GM12878 (cell line): ENCODE results near the gene IL21. TPM values are rescaled to one million over a fixed set of nuclear protein-coding genes. Genes with fewer than 3 reads are reported as not detected.
"Not testable (repeated sequence)": the region's sequence is repeated elsewhere in the genome, so short reads cannot be mapped to it uniquely, and the experiment has no call there.

Experiments
- ATAC-seq: fragments of 200-7000 bp; cut with Tn5 transposase; 3 replicates; pipeline ENCODE4 v1.9.1; 2020; ENCODE audit warnings: mild to moderate bottlenecking, moderate library complexity
- BruUV-seq: library from RNA; stranded (reverse); fragments of 400-500 nt; replicated peaks from 2 replicates; lab custom pipeline; 2021; lab: Mats Ljungman, UMichigan
- CTCF ChIA-PET: fragments of 300-600 bp; sonication (Branson Sonifier 250); formaldehyde crosslinking; extraction: SDS; loops from one replicate; lab custom pipeline; 2021; ENCODE audit warnings: inconsistent platforms; lab: Yijun Ruan, JAX
- POLR2A ChIA-PET: fragments of 350-600 bp; formaldehyde crosslinking; extraction: SDS; loops from one replicate; lab custom pipeline; 2021; ENCODE audit warnings: inconsistent platforms; lab: Charles Lee
- RAD21 ChIA-PET: fragments of 300-600 bp; sonication (Branson Sonifier 250); formaldehyde crosslinking; loops from one replicate; lab custom pipeline; 2023; ENCODE audit warnings: antibody characterized with exemption; ENCODE audit not compliant: unreplicated experiment; lab: Charles Lee
- SMC1A ChIA-PET: fragments of 300-600 bp; sonication (Branson Sonifier 250); formaldehyde crosslinking; loops from one replicate; lab custom pipeline; 2023; ENCODE audit not compliant: unreplicated experiment, uncharacterized antibody; lab: Charles Lee
- DNase-seq: peaks from one replicate; pipeline ENCODE4 v3.0.0-alpha.2; 2011; ENCODE audit warnings: low read depth, low spot score
- FAIRE-seq: peaks from 3 replicates; lab custom pipeline; 2011; peaks lifted over from hg19 to GRCh38; lab: Jason Lieb, UNC
- H2AFZ ChIP-seq: 2 replicates; pipeline ENCODE4 v1.6.0; 2011; ENCODE audit warnings: low read depth, low read length, control low read depth; ENCODE audit not compliant: control insufficient read depth
- H3K27ac ChIP-seq: 2 replicates; pipeline ENCODE4 v1.5.1; 2011; ENCODE audit warnings: control low read depth; ENCODE audit not compliant: control insufficient read depth, insufficient read depth
- H3K27me3 ChIP-seq, 2 experiments: replicated peaks in 1 of 2; 2 replicates each; pipeline versions ENCODE4 v1.6.0 to v1.6.1; 2011; ENCODE audit warnings: low read length in 1 of 2; ENCODE audit not compliant: control insufficient read depth in 2 of 2, insufficient read depth in 2 of 2
- H3K36me3 ChIP-seq, 2 experiments: 2 replicates each; pipeline ENCODE4 v1.5.1; 2011; ENCODE audit warnings: low read length in 1 of 2; ENCODE audit not compliant: control insufficient read depth in 2 of 2, insufficient read depth in 2 of 2
- H3K4me1 ChIP-seq: 2 replicates; pipeline ENCODE4 v1.6.1; 2011; ENCODE audit warnings: mild to moderate bottlenecking, low read length, moderate library complexity, mixed read lengths; ENCODE audit not compliant: control insufficient read depth, insufficient read depth
- H3K4me2 ChIP-seq: 2 replicates; pipeline ENCODE4 v1.6.0; 2011; ENCODE audit warnings: control low read depth; ENCODE audit not compliant: control insufficient read depth, insufficient read depth
- H3K4me3 ChIP-seq: fragments of 200-600 bp; sonication (generic); 2 replicates; pipeline ENCODE4 v1.5.1; 2016
- H3K79me2 ChIP-seq: 2 replicates; pipeline ENCODE4 v1.6.0; 2011; ENCODE audit warnings: low read length; ENCODE audit not compliant: control insufficient read depth, insufficient read depth
- H3K9ac ChIP-seq: 2 replicates; pipeline ENCODE4 v1.8.0; 2011; ENCODE audit warnings: low read length, control low read depth, mixed read lengths; ENCODE audit not compliant: control insufficient read depth, insufficient read depth
- H3K9me3 ChIP-seq: replicated peaks from 3 replicates; pipeline ENCODE4 v1.5.1; 2011; ENCODE audit warnings: mild to moderate bottlenecking, low read length; ENCODE audit not compliant: control insufficient read depth, insufficient read depth
- H4K20me1 ChIP-seq: 2 replicates; pipeline ENCODE4 v1.6.0; 2011; ENCODE audit not compliant: control insufficient read depth, insufficient read depth
- CEBPB ChIP-seq, 2 experiments: fragments of 150-350 bp in 1 of 2; IDR thresholded peaks; 2 replicates each; pipeline ENCODE4 v1.6.1; 2012 to 2014; ENCODE audit warnings: low read depth in 2 of 2, low read length in 2 of 2, borderline replicate concordance in 1 of 2, inconsistent platforms in 1 of 2
- ELK1 ChIP-seq: IDR thresholded peaks from 2 replicates; pipeline ENCODE4 v1.6.1; 2012; ENCODE audit warnings: low read depth, low read length, improper control_type of control experiment
- KLF5 ChIP-seq: fragments of 450-650 bp; IDR thresholded peaks from 2 replicates; pipeline ENCODE4 v1.6.1; 2014; ENCODE audit warnings: mild to moderate bottlenecking; ENCODE audit not compliant: partially characterized antibody
- ZSCAN29 ChIP-seq: fragments of 450-650 bp; IDR thresholded peaks from 2 replicates; pipeline ENCODE4 v1.6.1; 2017; ENCODE audit warnings: mild to moderate bottlenecking, moderate library complexity
- WGBS: methylation state at CpG from one replicate; pipeline ENCODE4 v1.1.6; 2016; ENCODE audit warnings: low lambda C conversion rate; ENCODE audit not compliant: insufficient replicate concordance, insufficient coverage; ENCODE audit errors: missing lambda C conversion rate; 5-methylcytosine and 5-hydroxymethylcytosine counted together
- in situ Hi-C: fragments of 300-500 bp; cut with MboI; formaldehyde crosslinking; loops from 9 replicates; pipeline ENCODE4 v1.14.3; 2018; ENCODE audit warnings: mixed read lengths
- intact Hi-C: fragments of 100-400 bp; cut with micrococcal nuclease; formaldehyde crosslinking; loops from one replicate; pipeline ENCODE4 v1.14.2; 2022; ENCODE audit not compliant: unreplicated experiment
- polyA plus RNA-seq, 11 experiments: library from polyadenylated mRNA; depleted of rRNA in 4 of 11; unstranded in 6 of 11; stranded (reverse) in 5 of 11; fragments of >200 nt; fragmentation: Nextera tagmentation in 4 of 11; fragmentation: Illumina TruSeq in 1 of 11; extraction: Ambion mirVana in 4 of 11; extraction: Trizol in 1 of 11; gene quantifications; 1 replicate in 1 of 11; 2 replicates in 10 of 11; pipeline versions ENCODE4 v1.2.1 to v1.2.3, GENCODE V29; 2011 to 2016; ENCODE audit warnings: inconsistent platforms in 2 of 11, missing spikeins in 2 of 11, low read depth in 1 of 11
- total RNA-seq, 4 experiments: library from RNA; depleted of rRNA in 3 of 4; stranded (reverse); fragments of >200 nt in 3 of 4; fragmentation: Illumina TruSeq in 1 of 4; extraction: Trizol in 1 of 4; gene quantifications; 2 replicates each; pipeline versions ENCODE4 v1.2.1 to v1.2.3, GENCODE V29; 2013 to 2021
- TF ChIP-seq, protein P1 (sequence below): fragments of 450-650 bp; IDR thresholded peaks from 2 replicates; pipeline ENCODE4 v1.6.1; 2017; ENCODE audit warnings: borderline replicate concordance

The IL21 gene
- total and polyA plus RNA-seq, 10 of the 15 experiments (the other 5 are each of a cell fraction or from before 2014, with no cell fraction given): not detected

DNA sequence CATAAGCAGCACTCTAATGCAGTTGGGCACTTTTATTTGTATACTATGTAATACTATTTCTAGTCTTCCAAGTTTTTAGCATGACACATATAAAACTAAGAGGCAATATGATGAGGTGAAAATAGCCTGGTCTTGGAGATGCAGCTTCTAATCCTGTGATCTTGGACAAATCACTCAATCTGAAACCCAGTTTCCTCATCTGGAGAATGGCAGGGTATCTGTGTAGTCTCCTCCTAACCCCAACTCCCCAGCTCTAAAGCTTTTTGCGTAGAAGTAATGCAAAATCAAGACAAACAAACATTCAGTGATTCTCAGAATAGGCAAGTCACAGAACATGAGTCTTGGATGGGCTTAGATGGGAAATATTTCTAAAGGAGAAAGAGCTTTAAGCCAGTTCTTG lies 36.7 kb upstream of the IL21 start (continued):
- TF ChIP-seq ELK1 (no peak), ZSCAN29 (no peak), CEBPB (IDR thresholded peaks at IDR 0.05; ENCODE audit: borderline replicate concordance in 1 of 2, low read depth in 2 of 2, low read length in 2 of 2) (no peak), KLF5 (no peak)
- TF ChIP-seq, protein P1, sequence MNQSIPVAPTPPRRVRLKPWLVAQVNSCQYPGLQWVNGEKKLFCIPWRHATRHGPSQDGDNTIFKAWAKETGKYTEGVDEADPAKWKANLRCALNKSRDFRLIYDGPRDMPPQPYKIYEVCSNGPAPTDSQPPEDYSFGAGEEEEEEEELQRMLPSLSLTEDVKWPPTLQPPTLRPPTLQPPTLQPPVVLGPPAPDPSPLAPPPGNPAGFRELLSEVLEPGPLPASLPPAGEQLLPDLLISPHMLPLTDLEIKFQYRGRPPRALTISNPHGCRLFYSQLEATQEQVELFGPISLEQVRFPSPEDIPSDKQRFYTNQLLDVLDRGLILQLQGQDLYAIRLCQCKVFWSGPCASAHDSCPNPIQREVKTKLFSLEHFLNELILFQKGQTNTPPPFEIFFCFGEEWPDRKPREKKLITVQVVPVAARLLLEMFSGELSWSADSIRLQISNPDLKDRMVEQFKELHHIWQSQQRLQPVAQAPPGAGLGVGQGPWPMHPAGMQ: no peak

GRCh38 chr4:122656583-122656982 lies 35.7 kb upstream of the IL21 start:
- H3K4me3 ChIP-seq, H3K9me3 ChIP-seq, H3K27ac ChIP-seq, H3K27me3 ChIP-seq, ATAC-seq, POLR2A ChIA-PET, H3K4me1 ChIP-seq, DNase-seq, H3K9ac ChIP-seq, H3K4me2 ChIP-seq, H3K79me2 ChIP-seq, H2AFZ ChIP-seq, H3K36me3 ChIP-seq, CTCF ChIA-PET, in situ Hi-C loops, H4K20me1 ChIP-seq, RAD21 ChIA-PET, FAIRE-seq, BruUV-seq: not testable (repeated sequence)
- SMC1A ChIA-PET: interaction anchor here (1.1 kb wide), 1 partner anchor 60 kb away, joined by 3 read pairs; no protein-coding TSS in a partner anchor
- 59% methylated on average over 5 of the region's 5 CpGs for WGBS
- intact Hi-C loops: loop anchor here (5.0 kb wide), 1 partner anchor 61 kb away; no protein-coding TSS in a partner anchor
